K562 (cell line): ENCODE measurements around the gene APLF. TPM values are rescaled to one million over a fixed set of nuclear protein-coding genes. Genes with fewer than 3 reads are reported as not detected.

Experiments
- CC2D1A ChIP-seq: fragments of 450-650 bp; IDR thresholded peaks from 2 replicates; pipeline ENCODE4 v1.6.1; 2017; ENCODE audit warnings: mild to moderate bottlenecking
- CLOCK ChIP-seq: fragments of 250-450 bp; sonication (Bioruptor Pico); IDR thresholded peaks from 2 replicates; pipeline ENCODE4 v1.4.0; 2020; ENCODE audit warnings: mild to moderate bottlenecking, moderate library complexity, borderline replicate concordance
- ESRRB ChIP-seq: fragments of 250-450 bp; sonication (Bioruptor Pico); IDR thresholded peaks from 2 replicates; pipeline ENCODE4 v1.5.0; 2020; ENCODE audit warnings: mild to moderate bottlenecking, moderate library complexity, borderline replicate concordance
- FOXK1 ChIP-seq: sonication (generic); formaldehyde crosslinking; IDR thresholded peaks from 2 replicates; pipeline ENCODE4 v1.8.0; 2022; ENCODE audit warnings: missing genetic modification reagents, mild to moderate bottlenecking, borderline replicate concordance
- GABPA ChIP-seq: fragments of 200-800 bp; sonication (Bioruptor generic); conservative IDR thresholded peaks from 2 replicates; pipeline ENCODE4 v1.6.1; 2016; ENCODE audit warnings: low read depth, missing genetic modification characterization, missing compliant biosample characterization
- HDAC6 ChIP-seq: IDR thresholded peaks from 2 replicates; pipeline ENCODE4 v1.6.1; 2012; ENCODE audit warnings: low read depth, mild to moderate bottlenecking, control low read depth, inconsistent platforms, low read length, moderate library complexity
- HLTF ChIP-seq: fragments of 450-650 bp; IDR thresholded peaks from 2 replicates; pipeline ENCODE4 v1.6.1; 2016
- KLF1 ChIP-seq: fragments of 450-650 bp; IDR thresholded peaks from 2 replicates; pipeline ENCODE4 v1.6.1; 2016; ENCODE audit warnings: missing genetic modification characterization, missing compliant biosample characterization
- PCBP1 ChIP-seq: fragments of 200-400 bp; formaldehyde crosslinking; IDR thresholded peaks from 2 replicates; pipeline ENCODE4 v1.6.1; 2018; ENCODE audit warnings: mild to moderate bottlenecking, low read depth, low read length; ENCODE audit not compliant: poor library complexity, severe bottlenecking
- POLR2AphosphoS5 ChIP-seq: IDR thresholded peaks from 2 replicates; pipeline ENCODE4 v1.6.1; 2011; ENCODE audit warnings: mild to moderate bottlenecking, low read depth, low read length, moderate library complexity; ENCODE audit not compliant: control insufficient read depth, insufficient read depth
- RBM39 ChIP-seq: fragments of 200-400 bp; formaldehyde crosslinking; optimal IDR thresholded peaks from 2 replicates; pipeline ENCODE3; 2018; ENCODE audit warnings: low read depth, low read length
- TSHZ1 ChIP-seq: fragments of 250-450 bp; sonication (Bioruptor Pico); IDR thresholded peaks from 2 replicates; pipeline ENCODE4 v1.4.0; 2020; ENCODE audit warnings: mild to moderate bottlenecking, moderate library complexity
- ZBTB9 ChIP-seq: fragments of 450-650 bp; formaldehyde crosslinking; IDR thresholded peaks from 2 replicates; pipeline ENCODE4 v1.4.0; 2020; ENCODE audit warnings: mild to moderate bottlenecking, moderate library complexity
- ZNF165 ChIP-seq: fragments of 250-450 bp; sonication (Bioruptor Pico); IDR thresholded peaks from 2 replicates; pipeline ENCODE4 v1.4.0; 2020; ENCODE audit warnings: borderline replicate concordance
- ZNF57 ChIP-seq: fragments of 450-650 bp; formaldehyde crosslinking; IDR thresholded peaks from 2 replicates; pipeline ENCODE4 v1.4.0; 2020; ENCODE audit warnings: mild to moderate bottlenecking, moderate library complexity
- ZNF699 ChIP-seq: fragments of 250-450 bp; sonication (Bioruptor Pico); IDR thresholded peaks from 2 replicates; pipeline ENCODE4 v1.8.0; 2021; ENCODE audit warnings: mild to moderate bottlenecking, moderate library complexity; ENCODE audit not compliant: insufficient replicate concordance
- polyA plus RNA-seq, 8 experiments: library from polyadenylated mRNA; depleted of rRNA in 4 of 8; stranded (reverse) in 5 of 8; unstranded in 3 of 8; fragments of >200 nt; fragmentation: Nextera tagmentation in 2 of 8; fragmentation: Illumina TruSeq in 1 of 8; extraction: Ambion mirVana in 2 of 8; extraction: Trizol in 1 of 8; gene quantifications; 2 replicates each; pipeline versions ENCODE4 v1.2.1 to v1.2.3, GENCODE V29; 2011 to 2014; ENCODE audit warnings: inconsistent platforms in 1 of 8, missing spikeins in 1 of 8
- total RNA-seq, 7 experiments: library from RNA; depleted of rRNA in 6 of 7; stranded (reverse); fragments of >200 nt in 6 of 7; fragmentation: Illumina TruSeq in 2 of 7; extraction: Trizol in 2 of 7; gene quantifications; 2 replicates each; pipeline versions ENCODE4 v1.2.1 to v1.2.3, GENCODE V29; 2011 to 2021; ENCODE audit warnings: low replicate concordance in 1 of 7

The APLF gene
- total and polyA plus RNA-seq, 9 of the 15 experiments (the other 6 are each of a cell fraction or from before 2014, with no cell fraction given), result 0.07 to 1.1 (median 0.71) TPM

- TF ChIP-seq TSHZ1 (CRISPR knock-in tag) (no peak), CLOCK (no peak), FOXK1 (CRISPR knock-in tag) (no peak), PCBP1 (no peak), ZNF57 (CRISPR knock-in tag) (no peak), HLTF (no peak), KLF1 (no peak), ZNF165 (no peak), ESRRB (no peak), GABPA (no peak), ZBTB9 (CRISPR knock-in tag) (no peak), POLR2AphosphoS5 (no peak), ZNF699 (CRISPR knock-in tag) (no peak), HDAC6 (no peak), CC2D1A (peak; percentile 85), RBM39 (no peak)
Measured at GRCh38 chr2:68441179-68441993, 26.0 kb upstream of the APLF start (continued).
